GM19351 (cell line): Measurements from ENCODE around the gene FAM174B.
A peak's percentile ranks its signal among the peaks of the same experiment; 100 is the strongest.

Source experiments
- ATAC-seq: cut with Tn5 transposase; IDR thresholded peaks from one replicate; pipeline ENCODE4 v1.9.1; 2021; ENCODE audit warnings: mild to moderate bottlenecking, moderate library complexity; ENCODE audit not compliant: unreplicated experiment

Gene FAM174B

GRCh38 chr15:92655178-92655995 lies at the start of gene FAM174B:
TSS of gene FAM174B (minus strand) at chr15:92655775.
- peak; percentile 58 for ATAC-seq

DNA sequence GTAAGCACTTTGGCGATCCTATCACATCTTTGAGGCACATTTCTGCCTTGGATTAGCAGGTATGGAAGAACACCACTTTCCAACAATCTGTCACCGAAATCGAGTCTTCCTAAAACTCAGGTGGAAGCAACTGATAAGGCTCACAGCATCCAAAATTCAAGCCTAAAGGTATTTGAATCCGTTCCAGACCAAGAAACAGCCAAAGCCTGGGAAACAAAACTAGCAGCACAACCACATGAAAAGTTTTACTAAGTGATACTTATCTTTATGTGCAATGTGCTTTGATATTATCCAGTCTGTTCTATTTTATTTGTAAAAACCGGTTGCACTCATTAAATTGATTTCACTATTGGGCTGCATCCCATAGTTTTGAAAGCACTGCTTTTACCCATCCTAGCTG lies 40.5 kb upstream of the FAM174B start:
- no peak for ATAC-seq

- ATAC-seq = no peak
These were observed 38.2 kb upstream of the FAM174B start for GRCh38 chr15:92693691-92694331.

GRCh38 chr15:92690395-92690794 lies 34.8 kb upstream of the FAM174B start:
- no peak for ATAC-seq

- no peak for ATAC-seq
These were observed 32.2 kb upstream of the FAM174B start for GRCh38 chr15:92687746-92688145.

DNA sequence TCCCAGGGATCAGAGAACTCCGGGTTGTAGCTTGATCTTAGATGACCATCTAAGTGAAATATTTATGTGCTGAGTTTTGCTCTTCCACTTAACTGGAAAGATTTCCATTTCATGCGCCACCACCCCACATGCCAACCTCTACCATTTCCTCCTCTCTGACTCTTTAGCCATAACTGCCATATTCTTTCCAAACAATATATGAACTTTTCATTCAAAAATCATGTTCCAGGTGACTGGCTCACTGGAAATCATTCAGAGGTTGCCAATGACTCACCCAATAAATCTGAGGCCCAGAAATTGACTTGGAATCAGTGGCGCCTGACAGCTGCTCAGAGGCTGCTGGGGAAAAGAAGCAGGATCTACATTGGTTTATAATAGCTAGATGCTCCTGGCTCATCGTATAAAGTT lies 31.6 kb upstream of the FAM174B start:
- ATAC-seq = no peak

- peak; percentile 98 for ATAC-seq
These were observed 27.9 kb upstream of the FAM174B start for GRCh38 chr15:92683511-92683834.

GRCh38 chr15:92682741-92683510 lies 27.4 kb upstream of the FAM174B start:
- no peak for ATAC-seq

DNA sequence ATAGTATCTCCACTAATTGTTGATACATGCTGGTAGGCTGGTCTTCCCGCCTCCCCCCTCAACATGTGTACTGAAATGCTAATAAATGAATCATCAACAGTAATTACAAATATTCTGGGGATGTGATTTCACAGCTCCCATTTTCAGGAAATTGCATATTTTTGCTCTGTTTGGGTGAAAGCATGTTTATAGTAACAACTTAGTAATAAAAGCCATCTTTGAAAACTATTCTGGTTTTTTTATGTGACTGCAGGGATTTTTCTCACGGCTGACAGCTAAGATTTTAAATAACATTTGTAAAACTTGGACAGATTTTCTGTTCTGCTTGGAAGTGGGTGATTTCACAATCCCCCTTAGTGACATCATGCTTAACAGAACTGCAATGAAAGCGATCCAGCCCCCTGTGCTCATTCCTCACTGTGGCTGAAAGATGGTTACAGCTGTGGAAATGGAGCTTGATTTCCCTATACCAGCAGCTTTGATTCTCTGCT lies 25.6 kb upstream of the FAM174B start:
- no peak for ATAC-seq

- no peak for ATAC-seq
These were observed 22.4 kb upstream of the FAM174B start for GRCh38 chr15:92677999-92678398.

- ATAC-seq = no peak
These were observed 21.0 kb upstream of the FAM174B start for GRCh38 chr15:92676561-92676960.

GRCh38 chr15:92675485-92675884 lies 19.9 kb upstream of the FAM174B start:
- ATAC-seq = no peak

DNA sequence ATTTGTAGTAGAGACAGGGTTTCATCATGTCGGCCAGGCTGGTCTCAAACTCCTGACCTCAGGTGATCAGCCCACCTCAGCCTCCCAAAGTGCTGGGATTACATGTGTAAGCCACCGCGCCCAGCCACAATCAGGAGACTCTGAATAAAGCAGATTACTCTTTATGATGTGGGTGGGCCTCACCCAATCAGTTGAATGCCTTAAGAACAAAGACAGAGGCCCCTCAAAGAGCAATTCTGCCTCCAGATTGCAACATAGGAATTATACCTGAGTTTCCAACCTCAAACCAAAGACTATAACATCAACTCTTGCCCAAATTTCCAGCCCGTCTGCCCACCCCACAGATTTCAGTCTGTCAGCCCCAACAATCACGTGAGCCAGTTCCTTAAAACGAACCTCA lies 18.8 kb upstream of the FAM174B start:
- ATAC-seq = no peak

GRCh38 chr15:92672102-92672501 lies 16.5 kb upstream of the FAM174B start:
- no peak for ATAC-seq

DNA sequence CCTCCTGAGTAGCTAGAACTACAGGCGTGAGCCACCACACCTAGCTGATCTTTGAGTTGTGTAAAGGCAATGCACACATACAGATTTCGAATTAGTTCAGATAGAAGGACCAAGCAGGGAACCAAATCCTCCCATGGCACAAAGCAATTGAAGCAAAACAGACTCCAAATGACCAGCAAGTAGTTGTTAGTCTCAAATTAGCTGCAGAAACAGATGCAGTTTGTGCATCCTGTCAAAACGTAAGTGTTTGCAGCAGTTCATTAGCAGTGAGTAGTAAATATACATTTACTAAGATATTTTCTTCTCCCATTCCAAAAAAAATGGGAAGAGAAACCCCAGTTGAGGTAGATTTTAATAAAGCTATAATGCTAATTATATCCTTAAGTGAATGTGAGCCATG lies 15.8 kb upstream of the FAM174B start:
- no peak for ATAC-seq

DNA sequence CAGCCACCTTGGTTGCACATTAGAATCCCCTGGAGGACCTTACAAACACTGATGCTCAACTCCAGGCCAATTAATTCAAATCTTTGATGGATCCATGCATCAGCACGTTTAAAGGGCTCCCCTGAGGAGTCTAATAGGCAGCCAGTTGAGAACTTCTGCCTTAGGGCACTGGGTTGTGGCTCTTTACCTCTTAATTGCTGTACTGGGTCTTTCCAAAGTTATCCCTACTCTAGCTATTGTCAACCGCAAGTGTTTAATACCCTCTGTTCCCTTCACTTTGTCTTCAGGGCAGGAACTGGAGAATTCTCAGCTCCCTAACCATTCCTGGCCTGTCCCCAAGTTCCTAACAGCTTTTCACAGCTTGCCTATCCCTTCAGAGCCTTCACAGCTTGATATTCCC lies 15.0 kb upstream of the FAM174B start:
- no peak for ATAC-seq

GRCh38 chr15:92669432-92669831 lies 13.9 kb upstream of the FAM174B start:
- no peak for ATAC-seq

DNA sequence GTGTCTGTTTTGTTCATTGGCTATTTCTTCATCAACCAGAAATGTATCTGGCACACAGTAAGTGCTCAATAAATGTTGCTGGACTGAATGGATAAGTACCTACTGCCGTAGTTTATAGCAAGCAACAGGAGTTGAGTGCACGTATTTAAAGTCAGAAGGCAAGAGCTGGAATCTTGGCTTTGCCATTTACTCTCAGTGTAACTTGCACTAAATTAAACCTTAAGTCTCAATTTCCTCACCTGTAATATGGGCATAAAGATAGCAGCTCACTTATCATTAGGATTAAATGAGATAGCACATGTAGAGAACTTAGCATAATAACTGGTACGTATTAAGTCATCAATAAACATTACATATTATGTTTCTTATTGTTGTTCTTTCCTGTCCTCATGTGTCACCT lies 13.0 kb upstream of the FAM174B start:
- ATAC-seq = no peak

- ATAC-seq = no peak
These were observed 12.5 kb upstream of the FAM174B start for GRCh38 chr15:92667970-92668485.

GRCh38 chr15:92667287-92667904 lies 11.8 kb upstream of the FAM174B start:
- ATAC-seq = no peak

GRCh38 chr15:92666780-92667179 lies 11.2 kb upstream of the FAM174B start:
- no peak for ATAC-seq
